GM20000 (cell line): Measurements from ENCODE around the gene CREB5.
"Not testable (repeated sequence)": the region's sequence is repeated elsewhere in the genome, so short reads cannot be mapped to it uniquely, and the experiment has no call there.

Experiments
- DNase-seq: peaks from one replicate; pipeline ENCODE4 v3.0.0; 2012; ENCODE audit warnings: low spot score
- TF ChIP-seq, protein P1 (sequence below): IDR thresholded peaks from 2 replicates; pipeline ENCODE4 v1.5.1; 2012; ENCODE audit warnings: mild to moderate bottlenecking, control low read depth; ENCODE audit errors: extremely low read depth, missing control alignments

Gene CREB5

GRCh38 chr7:28591041-28591674 lies 178.8 kb downstream of the CREB5 start:
- no peak for DNase-seq
- TF ChIP-seq, protein P1, sequence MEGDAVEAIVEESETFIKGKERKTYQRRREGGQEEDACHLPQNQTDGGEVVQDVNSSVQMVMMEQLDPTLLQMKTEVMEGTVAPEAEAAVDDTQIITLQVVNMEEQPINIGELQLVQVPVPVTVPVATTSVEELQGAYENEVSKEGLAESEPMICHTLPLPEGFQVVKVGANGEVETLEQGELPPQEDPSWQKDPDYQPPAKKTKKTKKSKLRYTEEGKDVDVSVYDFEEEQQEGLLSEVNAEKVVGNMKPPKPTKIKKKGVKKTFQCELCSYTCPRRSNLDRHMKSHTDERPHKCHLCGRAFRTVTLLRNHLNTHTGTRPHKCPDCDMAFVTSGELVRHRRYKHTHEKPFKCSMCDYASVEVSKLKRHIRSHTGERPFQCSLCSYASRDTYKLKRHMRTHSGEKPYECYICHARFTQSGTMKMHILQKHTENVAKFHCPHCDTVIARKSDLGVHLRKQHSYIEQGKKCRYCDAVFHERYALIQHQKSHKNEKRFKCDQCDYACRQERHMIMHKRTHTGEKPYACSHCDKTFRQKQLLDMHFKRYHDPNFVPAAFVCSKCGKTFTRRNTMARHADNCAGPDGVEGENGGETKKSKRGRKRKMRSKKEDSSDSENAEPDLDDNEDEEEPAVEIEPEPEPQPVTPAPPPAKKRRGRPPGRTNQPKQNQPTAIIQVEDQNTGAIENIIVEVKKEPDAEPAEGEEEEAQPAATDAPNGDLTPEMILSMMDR: no peak

- no peak for DNase-seq
- TF ChIP-seq, protein P1: no peak
These were observed 179.5 kb downstream of the CREB5 start for GRCh38 chr7:28591725-28592349.

GRCh38 chr7:28592861-28593260 lies 180.5 kb downstream of the CREB5 start:
- TF ChIP-seq, protein P1: no peak
- no peak for DNase-seq

GRCh38 chr7:28595076-28595475 lies 182.8 kb downstream of the CREB5 start:
- DNase-seq: no peak
- TF ChIP-seq, protein P1: no peak

DNA sequence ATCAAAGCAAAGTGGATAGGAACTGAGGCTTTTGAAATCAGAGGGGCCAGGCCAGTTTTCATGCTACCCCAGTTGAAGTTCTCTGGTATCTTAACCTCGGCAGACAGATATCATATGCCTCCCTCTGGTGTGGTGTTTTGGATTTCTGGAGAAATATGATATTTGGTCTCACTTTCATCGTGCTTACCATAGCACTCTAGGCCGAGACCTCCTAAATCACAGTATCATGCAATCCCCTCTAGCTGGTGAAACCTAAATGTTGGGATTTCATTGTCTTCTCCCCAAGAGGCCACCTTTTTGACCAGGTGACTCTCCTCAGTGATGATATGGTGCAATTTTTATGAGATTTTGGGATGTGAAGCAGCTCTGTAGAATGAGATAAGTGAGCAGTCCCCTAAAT lies 183.5 kb downstream of the CREB5 start:
- DNase-seq: no peak
- TF ChIP-seq, protein P1: no peak

- TF ChIP-seq, protein P1: no peak
- DNase-seq: no peak
These were observed 184.1 kb downstream of the CREB5 start for GRCh38 chr7:28596245-28596935.

DNA sequence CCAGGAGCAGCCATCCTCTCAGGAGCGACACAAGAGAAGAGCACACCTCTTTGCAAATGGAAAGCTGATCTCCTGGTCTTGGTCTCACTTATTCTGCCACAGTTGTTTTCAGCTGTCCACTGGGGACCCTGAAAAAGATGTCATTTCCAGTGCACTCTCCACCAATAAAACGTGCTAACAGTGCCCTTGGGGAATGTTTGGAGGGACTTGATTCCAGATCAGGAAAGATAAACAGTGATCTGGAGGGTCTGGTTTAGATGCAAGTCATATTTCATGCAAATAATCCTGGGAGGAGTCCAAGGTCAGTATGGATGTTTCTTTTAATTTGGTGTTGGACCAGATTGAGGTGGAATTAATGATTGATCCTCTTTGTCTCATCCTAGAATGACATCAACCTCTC lies 185.0 kb downstream of the CREB5 start:
- TF ChIP-seq, protein P1: no peak
- DNase-seq: no peak

- DNase-seq: not testable (repeated sequence)
These were observed 185.7 kb downstream of the CREB5 start for GRCh38 chr7:28598037-28598436.
